ENCODE data around the gene IER5L.

Gene IER5L

DNA sequence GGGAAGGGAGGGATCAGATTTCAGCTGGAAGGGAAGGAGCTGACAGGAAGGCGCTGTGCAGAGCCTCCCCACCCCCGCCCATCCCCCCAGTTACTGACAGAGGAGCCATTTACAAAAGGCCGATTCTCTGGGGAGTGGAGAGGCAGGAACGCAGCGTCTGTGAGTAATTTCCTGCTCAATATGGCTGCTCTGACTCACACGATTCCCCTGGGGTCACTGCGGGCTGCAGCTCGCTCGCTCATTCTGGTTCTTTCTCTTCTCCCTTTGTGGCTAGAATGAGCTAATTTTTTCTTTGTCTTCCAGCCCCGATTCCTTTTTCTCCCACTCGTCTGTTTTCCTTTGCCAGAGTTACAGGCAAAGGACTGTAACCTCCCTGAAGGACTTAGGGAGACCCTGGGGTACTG is 38.1 kb downstream of the IER5L start:
- TF ChIP-seq, protein P1, sequence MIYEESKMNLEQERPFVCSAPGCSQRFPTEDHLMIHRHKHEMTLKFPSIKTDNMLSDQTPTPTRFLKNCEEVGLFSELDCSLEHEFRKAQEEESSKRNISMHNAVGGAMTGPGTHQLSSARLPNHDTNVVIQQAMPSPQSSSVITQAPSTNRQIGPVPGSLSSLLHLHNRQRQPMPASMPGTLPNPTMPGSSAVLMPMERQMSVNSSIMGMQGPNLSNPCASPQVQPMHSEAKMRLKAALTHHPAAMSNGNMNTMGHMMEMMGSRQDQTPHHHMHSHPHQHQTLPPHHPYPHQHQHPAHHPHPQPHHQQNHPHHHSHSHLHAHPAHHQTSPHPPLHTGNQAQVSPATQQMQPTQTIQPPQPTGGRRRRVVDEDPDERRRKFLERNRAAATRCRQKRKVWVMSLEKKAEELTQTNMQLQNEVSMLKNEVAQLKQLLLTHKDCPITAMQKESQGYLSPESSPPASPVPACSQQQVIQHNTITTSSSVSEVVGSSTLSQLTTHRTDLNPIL (CRISPR knock-in tag; IDR thresholded peaks at IDR 0.05; ENCODE audit: low read depth) = no peak; the same call in 1 of the 2 replicates
- TF ChIP-seq ESRRG (CRISPR knock-in tag; IDR thresholded peaks at IDR 0.05) (no peak), BACH2 (CRISPR knock-in tag; IDR thresholded peaks at IDR 0.05; ENCODE audit: borderline replicate concordance) (no peak), TOX (CRISPR knock-in tag; IDR thresholded peaks at IDR 0.05; ENCODE audit: borderline replicate concordance) (no peak), ZFP3 (CRISPR knock-in tag; IDR thresholded peaks at IDR 0.05) (no peak), ARNTL (CRISPR knock-in tag; IDR thresholded peaks at IDR 0.05; ENCODE audit: borderline replicate concordance, low read depth) (no peak), CSDC2 (CRISPR knock-in tag; IDR thresholded peaks at IDR 0.05) (no peak), ZNF8 (CRISPR knock-in tag; IDR thresholded peaks at IDR 0.05) (0 out of 2 replicates have a peak, but pooled peaks have one; percentile 29), TCF4 (CRISPR knock-in tag; IDR thresholded peaks at IDR 0.05; ENCODE audit: borderline replicate concordance) (no peak), ZNF565 (CRISPR knock-in tag; conservative IDR thresholded peaks at IDR 0.05; ENCODE audit: low read depth) (no peak), ZFP30 (CRISPR knock-in tag; IDR thresholded peaks at IDR 0.05) (no peak), ISL1 (CRISPR knock-in tag; IDR thresholded peaks at IDR 0.05) (0 out of 2 replicates have a peak, but pooled peaks have one; percentile 6), SNAI2 (CRISPR knock-in tag; IDR thresholded peaks at IDR 0.05) (0 out of 2 replicates have a peak, but pooled peaks have one; percentile 33), OSR1 (CRISPR knock-in tag; IDR thresholded peaks at IDR 0.05) (no peak), ZNF70 (CRISPR knock-in tag; IDR thresholded peaks at IDR 0.05) (no peak), RARB (CRISPR knock-in tag; IDR thresholded peaks at IDR 0.05) (no peak), PPARA (CRISPR knock-in tag; IDR thresholded peaks at IDR 0.05; ENCODE audit: borderline replicate concordance) (no peak), ZC3H10 (CRISPR knock-in tag; IDR thresholded peaks at IDR 0.05) (no peak)
- peak; percentile 80 for ATAC-seq

- peak; percentile 64 for ATAC-seq
- TF ChIP-seq CSDC2 (CRISPR knock-in tag; IDR thresholded peaks at IDR 0.05) (0 out of 2 replicates have a peak, but pooled peaks have one; percentile 23), ZFP3 (CRISPR knock-in tag; IDR thresholded peaks at IDR 0.05) (peak; percentile 20; the same call in 1 of the 2 replicates), ISL1 (CRISPR knock-in tag; IDR thresholded peaks at IDR 0.05) (no peak)
- TF ChIP-seq, protein P1 (CRISPR knock-in tag; IDR thresholded peaks at IDR 0.05; ENCODE audit: low read depth) = no peak
Measured at GRCh38 chr9:129139233-129139992, 38.6 kb downstream of the IER5L start.

DNA sequence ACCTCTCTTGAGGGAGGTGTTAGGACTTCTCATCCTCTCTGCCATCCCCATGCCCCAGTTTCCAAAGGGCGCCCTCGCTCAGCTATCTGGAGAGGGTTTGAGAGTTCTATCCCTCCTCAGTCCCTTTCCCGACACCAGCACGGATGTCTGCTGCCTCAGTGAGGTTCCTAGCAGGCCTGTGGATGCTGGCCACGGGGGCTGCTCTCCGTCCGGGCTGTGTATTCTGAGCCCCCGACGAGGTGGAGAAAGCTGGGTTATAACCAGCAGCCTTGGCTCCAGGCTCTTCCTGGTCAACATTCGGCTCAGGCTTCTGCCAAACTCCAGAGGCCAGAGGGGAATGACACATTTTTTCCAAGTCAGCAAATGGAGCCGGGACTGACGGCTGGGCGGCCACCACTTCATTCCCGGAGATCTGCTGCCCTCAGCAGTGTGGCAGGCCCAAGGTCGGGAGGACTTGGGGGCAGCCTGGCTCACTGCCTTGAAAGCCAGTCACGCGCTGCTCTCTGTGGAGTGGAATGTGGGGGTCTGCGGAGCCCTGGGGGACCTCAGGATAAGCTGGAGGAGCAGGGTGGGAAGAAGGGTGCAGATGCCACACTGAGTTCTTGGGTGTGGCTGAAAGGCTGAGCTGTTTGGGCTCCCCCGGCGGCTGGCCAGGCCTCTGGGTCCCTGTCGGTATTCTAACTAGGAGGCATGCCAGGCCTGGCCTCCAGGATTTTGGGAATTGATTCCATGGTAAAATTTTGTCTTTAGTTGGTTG is 39.4 kb downstream of the IER5L start:
- peak; percentile 11 for ATAC-seq
- TF ChIP-seq ZFP3 (CRISPR knock-in tag; IDR thresholded peaks at IDR 0.05) = no peak
- no peak for TF ChIP-seq ARNTL (CRISPR knock-in tag; IDR thresholded peaks at IDR 0.05; ENCODE audit: borderline replicate concordance, low read depth)
- TF ChIP-seq SNAI2 (CRISPR knock-in tag; IDR thresholded peaks at IDR 0.05) = no peak
- no peak for TF ChIP-seq OSR1 (CRISPR knock-in tag; IDR thresholded peaks at IDR 0.05)
- no peak for TF ChIP-seq ISL1 (CRISPR knock-in tag; IDR thresholded peaks at IDR 0.05)
- no peak for TF ChIP-seq ESRRG (CRISPR knock-in tag; IDR thresholded peaks at IDR 0.05)
- no peak for TF ChIP-seq POU6F1 (CRISPR knock-in tag; IDR thresholded peaks at IDR 0.05; ENCODE audit: borderline replicate concordance, low read depth)
- TF ChIP-seq, protein P1 (CRISPR knock-in tag; IDR thresholded peaks at IDR 0.05; ENCODE audit: low read depth) = no peak
- TF ChIP-seq ZC3H10 (CRISPR knock-in tag; IDR thresholded peaks at IDR 0.05) = no peak
- TF ChIP-seq RARB (CRISPR knock-in tag; IDR thresholded peaks at IDR 0.05) = no peak
- no peak for TF ChIP-seq TSHZ2 (CRISPR knock-in tag; IDR thresholded peaks at IDR 0.05)
- TF ChIP-seq ZNF70 (CRISPR knock-in tag; IDR thresholded peaks at IDR 0.05) = no peak
- no peak for TF ChIP-seq ZNF8 (CRISPR knock-in tag; IDR thresholded peaks at IDR 0.05)
- no peak for TF ChIP-seq ZNF565 (CRISPR knock-in tag; conservative IDR thresholded peaks at IDR 0.05; ENCODE audit: low read depth)
- TF ChIP-seq BACH2 (CRISPR knock-in tag; IDR thresholded peaks at IDR 0.05; ENCODE audit: borderline replicate concordance) = no peak
- TF ChIP-seq CSDC2 (CRISPR knock-in tag; IDR thresholded peaks at IDR 0.05) = no peak
